T-helper 9 cell (primary cell): ENCODE results near the gene SOWAHA.
"Not testable (repeated sequence)": the region's sequence is repeated elsewhere in the genome, so short reads cannot be mapped to it uniquely, and the experiment has no call there.

Experiments
- DNase-seq: peaks from one replicate; pipeline ENCODE4 v3.0.0-alpha.2; 2020

Gene SOWAHA

DNA sequence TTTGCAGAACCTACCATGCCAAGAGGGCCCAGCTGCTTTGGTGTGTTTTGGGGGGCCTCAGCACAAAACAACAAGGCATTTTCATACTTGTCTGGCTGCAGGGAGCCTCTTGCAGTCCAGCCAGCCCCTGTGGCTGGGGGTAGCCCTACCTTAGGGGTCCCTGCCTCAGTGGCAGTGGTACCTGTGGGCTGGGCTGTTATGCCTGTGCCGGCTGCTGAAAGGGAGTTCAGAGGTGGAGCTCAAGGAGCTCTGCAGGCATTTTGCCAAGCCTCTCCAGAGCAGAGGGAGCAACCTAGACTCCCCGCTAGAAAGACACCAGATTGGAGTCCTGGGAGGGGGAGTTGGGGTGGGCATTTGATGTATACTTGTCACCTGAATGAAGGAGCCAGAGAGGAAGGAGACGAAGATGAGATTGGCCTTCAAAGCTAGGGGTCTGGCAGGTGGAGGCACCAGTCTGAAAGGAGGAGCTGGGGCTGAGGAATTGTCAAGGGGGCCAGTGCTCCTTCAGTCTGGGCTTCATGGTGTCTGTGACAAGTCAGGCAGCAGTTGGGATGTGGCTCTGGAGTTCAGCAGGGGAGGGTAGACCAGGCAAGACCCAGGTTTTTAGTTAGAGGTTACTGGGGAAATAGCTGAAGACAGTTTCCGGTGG lies 15.9 kb downstream of the SOWAHA start:
- no peak for DNase-seq

DNA sequence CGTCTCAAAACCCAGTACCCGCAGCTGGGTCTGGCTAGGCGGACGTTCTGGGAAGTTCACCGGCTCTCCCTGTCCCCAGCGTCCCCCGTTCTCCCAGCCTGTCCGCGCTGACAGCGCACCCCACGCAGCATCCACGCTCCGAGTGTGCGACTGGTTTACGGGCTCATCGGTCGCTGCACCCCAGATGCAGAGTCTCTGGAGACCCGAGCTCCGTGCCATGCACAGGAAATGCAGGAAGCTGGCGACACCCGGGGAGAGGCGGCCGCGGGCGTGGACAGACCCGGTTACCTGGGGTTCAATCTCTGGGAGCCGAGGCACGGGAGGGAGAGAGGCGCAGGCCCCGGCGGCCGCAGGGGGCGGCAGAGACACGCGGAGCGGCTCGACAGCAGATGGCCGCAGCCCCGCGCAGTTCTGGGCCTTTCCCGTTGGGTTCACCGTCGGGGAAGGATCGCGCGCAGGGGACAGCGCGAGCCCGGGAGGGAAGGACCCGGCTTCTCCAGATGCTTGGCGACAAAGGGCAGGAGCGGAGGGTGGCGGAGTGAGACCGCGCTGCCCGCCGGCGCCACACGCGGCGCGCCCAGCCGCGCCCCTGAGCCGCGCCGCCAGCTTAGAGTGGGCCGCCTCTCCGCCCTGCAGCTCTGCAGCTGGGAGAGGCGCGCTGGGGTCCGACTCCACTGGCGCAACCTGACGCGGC lies 16.8 kb downstream of the SOWAHA start:
- peak; percentile 58 for DNase-seq

DNA sequence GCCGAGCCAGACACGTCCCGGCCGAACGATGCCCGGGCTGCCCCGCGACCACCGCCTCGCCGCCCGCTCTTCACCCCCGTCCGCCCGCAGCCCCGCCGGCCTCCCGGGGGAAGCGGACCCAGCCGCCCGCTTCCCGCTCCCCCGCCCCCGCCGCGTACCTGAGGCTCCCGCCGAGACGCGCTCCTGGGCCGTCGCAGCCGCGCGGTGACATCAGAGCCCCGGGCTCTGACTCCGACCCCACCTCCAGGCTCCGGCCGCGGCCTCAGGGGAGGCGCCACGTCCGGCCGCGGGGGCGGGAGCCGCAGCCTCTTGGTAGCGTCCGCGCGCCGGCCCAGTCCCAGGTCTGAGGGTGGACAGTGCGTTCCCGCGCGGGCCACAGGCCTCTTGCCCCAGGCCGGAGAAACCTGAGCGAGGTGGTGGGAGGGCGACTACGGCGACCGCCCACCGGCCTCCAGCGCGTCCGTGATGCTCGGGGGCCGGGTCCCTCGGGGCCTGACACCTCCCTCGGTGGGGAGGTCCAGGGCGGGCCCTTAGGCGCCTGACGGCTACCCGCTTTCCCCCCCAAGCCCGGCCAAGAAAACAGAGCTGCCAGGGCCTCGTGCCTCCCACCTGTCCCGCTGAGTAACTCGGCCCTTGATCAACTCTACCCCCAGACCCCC lies 17.5 kb downstream of the SOWAHA start, which contains the start of gene SHROOM1:
Gene SHROOM1, minus strand, starts transcription at position 212 of the 659 bp plus-strand sequence. CDS start 4,507 bp downstream, outside the sequence.
- DNase-seq, result no peak

DNA sequence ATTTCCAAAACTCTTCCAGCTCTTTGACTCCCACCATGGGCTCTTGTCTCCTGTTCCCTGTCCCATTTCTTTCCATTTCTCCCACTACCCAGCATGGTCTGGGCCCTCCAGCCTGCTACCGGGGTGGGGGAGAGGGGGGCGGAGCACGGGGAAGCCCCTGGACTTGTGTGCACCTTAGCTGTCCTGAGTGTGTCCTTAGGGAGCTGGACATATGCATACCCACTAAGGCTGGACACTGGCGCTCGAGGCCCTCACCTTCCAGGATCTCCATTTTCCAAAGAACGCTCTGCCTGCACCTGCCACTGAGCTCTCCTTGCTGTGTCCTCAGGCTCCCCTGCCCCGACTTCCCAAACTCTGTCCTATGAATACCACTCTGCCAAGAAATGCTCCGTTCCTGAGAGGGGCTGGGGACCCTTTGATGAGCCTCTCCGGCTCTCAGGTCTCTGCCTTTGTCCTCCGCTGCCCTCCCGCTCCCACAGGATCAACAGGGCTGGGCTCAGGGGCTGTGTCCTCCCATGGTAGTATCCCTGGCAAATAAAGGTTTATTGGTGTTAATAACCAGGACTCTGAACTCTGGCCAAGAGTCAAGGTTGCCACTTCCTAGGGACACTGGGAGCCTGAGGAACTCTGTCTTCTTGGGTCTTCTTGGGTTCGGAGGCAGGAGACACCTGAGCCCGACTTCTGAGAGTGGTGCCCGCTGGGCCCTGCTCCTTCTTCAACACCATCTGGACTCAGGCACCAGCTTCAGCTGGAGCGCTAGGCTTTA lies 18.2 kb downstream of the SOWAHA start:
- DNase-seq, result no peak

DNA sequence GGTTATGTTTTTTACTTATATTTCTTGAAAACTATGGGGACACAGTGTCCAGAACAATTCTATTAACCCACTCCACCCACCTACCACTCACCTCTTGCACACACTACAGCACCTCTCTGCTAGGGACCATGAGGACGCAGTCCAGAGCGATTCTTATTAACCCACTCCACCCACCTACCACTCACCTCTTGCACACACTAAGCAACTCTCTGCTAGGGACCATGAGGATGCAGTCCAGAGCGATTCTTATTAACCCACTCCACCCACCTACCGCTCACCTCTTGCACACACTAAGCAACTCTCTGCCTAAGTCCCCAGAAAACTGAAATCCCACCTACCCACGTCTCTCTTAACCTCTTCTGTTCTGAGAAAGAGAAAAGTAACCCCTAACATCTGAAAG lies 19.5 kb downstream of the SOWAHA start:
- no peak for DNase-seq

DNA sequence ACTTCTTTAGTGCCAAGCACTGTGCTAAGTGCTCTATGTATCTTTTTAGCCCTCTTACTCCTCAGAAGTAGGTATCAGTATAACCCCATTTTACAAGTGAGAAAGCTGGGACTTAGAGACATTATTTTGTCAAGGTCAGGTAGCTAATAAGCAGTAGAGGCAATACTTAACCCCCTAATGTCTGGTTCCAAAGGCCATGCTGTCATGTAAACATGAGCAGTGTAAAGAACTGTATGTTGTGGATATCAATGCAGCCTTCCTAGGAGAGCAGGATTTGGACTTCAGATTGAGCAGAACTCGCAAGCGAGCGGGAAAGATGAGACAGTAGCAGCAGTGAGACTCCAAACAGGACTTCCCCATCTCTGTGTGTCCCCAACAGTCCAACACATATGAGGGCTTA lies 21.0 kb downstream of the SOWAHA start:
- no peak for DNase-seq

DNA sequence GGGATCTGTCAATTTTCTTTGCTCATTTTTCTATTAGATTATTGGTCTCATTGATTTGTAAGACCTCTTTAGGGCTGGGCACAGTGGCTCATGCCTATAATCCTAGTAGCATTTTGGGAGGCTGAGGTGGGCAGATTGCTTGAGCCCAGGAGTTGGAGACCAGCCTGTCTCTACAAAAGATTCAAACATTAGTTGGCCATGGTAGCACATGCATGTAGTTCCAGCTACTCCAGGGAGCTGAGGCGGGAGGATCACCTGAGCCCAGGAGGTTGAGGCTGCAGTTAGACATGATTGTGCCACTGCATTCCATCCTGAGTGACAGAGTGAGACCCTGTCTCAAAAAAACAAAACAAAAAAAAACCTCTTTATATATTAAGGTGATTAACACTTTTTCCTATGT lies 23.8 kb downstream of the SOWAHA start:
- DNase-seq, result no peak

DNA sequence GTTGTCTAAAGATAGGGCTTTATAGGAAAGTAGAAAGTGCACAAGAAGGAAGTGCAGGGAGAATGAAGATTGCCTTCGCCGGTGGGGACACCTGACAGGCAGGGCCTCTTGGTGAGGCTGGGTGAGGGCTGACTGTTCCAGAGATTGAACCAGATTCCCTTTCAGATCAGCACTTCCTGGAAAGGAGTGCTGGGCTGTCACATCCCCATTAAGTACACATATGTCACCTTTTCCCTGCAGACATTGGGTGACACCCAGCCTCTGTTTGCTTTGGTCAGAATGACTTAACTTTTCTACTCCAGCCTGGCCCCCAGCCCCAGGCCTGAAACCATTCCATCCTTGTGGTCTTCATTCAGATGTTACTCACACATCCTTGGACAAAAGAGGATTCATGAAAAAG lies 24.8 kb downstream of the SOWAHA start:
- DNase-seq, result no peak

DNA sequence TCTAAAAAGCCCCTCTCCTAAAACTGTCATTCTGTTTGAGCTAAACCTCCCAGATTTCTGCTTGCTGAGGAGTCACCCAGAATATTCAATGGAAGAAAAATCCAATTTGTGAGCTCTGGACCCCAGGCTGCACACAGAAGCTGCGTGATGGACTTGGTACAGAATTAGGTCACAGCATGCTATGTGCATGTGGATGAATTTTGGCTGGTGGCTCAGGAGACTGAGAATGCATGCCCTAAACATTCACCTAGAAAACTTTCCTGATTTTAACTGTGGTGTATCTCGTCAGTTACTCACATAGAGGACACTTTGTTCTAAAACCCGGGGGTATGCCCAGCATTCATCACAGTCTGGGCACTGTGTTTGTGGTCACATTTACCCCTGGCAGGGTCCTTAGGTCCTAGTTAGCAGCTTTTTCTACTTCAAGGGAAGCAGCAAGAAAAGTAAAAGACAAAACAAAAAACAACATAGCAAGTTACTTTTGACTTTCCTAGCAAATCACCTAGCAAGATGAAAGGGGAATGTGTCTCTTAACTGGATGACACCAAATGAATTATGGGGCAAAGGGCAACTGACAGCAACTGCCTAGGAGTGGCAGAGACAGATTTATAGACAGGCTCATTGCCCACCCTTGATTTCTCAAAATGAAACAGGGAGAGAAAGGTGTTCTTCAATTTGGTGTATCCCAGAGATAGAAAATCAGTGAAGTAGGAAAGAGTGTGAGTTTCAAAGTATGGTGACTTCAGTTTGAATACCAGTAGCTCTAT lies 25.6 kb downstream of the SOWAHA start:
- no peak for DNase-seq

DNA sequence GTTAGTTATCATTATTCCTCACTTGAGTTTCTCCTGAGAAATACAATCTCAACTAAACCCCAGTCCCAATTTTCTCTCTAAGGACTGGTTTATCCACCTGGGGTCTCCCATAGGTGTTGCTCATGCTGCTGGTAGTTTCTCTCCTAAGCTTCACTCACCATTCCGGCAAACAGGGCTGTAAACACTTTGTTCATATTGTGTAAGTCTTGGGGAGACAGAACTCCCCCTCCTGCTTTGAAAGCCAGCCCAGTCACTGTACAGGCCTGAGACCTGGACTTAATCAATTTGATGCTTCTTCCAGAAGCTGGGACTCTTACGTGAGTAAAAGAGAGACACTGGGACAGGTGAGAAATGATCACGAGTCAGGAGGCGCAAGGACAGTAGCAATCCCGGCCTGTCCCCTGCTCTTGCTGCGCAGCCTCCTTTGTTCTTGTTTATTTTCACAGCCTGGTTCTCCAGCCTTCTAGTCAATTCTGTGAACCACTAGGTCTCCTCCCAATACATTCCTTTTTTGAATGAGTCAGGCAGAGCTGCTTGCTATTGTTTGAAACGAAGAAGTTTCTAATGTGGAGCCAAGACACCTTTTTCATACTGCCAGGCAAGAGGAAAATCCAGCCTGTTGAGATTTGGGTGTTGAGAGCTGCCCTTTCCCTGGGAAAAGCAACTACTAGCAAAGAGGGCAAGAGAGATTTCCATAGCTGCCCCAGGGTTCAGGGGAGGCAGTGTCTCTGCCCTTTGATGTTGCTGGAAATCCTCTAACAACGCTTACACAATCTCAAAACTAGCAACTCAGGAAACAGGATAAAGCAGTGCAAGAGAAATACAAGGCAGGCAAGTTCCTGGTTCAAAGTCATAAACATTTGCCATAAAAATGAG lies 26.6 kb downstream of the SOWAHA start:
- no peak for DNase-seq

DNA sequence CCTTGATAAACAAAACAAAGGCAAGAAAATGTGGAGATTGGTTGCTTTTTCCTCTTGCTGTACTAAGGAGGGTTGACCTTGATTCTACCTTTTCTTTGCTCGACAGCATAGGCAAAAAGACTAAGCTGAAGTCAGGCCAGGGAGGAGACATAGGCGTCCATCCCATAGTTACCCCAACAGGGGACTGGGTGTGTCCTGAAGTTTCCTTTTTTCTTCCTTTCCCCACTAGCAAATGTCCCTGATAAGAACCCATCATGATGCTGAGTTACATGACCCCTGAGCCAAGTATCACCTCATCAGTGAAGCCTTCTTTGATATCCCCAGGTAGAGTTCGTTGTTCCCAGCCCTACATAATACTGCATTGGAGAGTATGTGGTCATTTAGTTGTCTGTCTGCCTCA lies 27.2 kb downstream of the SOWAHA start:
- DNase-seq, result no peak

DNA sequence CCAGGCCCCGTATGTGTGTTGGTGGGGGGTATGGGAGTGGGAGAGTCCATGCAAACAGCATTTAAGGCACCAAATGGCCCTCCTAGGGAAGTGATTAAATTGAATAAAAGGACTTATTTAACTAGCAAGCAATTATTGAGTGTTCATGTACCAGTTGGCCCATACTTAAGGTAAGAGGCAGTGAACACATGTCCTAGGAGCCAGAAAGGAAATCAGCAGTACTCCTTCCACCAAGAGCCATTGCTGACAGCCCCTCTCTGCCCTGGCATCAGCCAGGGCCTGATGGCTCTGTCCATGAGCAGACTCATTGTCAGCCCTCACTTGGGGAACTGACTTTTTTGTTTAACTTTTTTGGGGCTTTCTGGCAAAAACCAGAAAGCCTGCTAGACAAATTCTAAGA lies 27.8 kb downstream of the SOWAHA start:
- no peak for DNase-seq

DNA sequence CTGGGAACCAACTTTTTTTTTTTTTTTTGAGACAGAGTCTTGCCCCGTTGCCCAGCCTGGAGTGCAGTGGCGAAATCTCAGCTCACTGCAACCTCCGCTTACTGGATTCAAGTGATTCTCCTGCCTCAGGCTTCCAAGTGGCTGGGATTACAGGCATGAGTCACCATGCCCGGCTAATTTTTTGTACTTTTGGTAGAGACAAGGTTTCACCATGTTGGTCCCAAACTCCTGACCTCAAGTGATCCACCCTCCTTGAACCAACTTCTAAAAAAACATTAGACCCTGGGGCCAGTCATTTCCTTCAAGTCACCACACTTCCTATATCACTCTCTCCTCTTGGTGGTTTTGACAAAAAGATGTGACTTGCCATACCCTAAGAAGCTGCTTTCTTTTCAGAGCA lies 28.2 kb downstream of the SOWAHA start:
- DNase-seq, result no peak

DNA sequence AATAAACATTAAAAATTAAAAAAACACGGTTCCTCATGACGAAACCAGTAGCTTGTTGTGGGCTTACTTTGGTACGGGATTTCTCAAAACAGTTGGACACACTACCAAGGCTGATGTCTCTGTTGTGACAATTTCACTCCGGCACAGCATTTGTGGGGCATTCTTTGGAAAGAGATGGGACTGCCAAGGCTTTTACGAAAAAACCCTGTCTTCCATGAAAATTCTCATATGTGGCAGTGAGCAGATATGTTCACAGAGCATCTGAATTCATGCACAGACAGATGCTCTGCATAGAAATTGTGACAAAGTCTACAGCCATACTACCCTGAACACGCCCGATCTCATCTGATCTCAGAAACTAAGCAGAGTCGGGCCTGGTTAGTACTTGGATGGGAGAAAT lies 35.2 kb downstream of the SOWAHA start:
- DNase-seq, result no peak

DNA sequence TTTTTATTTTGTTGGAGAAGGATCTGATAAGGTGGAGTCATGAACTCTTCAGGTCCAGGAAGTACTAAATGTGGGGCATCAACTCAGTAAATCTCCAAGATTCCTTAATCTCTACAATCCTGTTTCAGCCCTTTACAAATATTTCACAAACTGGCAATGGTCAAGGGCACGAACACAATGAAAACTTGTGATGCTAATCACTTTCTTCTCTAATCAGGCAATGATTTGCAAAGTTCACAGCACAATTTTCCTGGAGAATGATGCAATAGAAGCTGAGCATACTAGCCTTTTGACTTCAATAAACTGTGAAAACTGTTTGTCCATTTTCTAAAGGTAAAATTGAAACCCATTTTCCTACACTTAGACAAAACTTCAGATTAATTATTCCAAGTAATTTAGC lies 36.2 kb downstream of the SOWAHA start:
- no peak for DNase-seq

DNA sequence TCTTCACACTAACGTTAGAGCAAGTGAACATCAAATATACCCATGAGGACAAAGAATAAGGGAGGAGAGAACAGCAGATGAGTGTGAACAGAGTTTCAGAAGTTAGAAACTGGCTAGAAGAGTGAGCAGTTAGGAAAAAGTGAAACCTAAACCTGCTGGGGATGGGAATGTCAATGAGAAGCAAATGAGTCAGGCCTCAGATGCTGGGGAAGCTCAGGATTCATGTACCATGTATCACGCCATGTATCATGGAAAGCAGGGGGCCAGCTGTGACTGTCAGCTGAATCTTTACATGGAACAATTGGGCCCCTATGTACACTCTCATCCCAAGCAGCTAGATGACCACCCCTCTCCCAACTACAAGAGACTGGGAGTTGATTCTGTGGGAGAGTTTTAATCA lies 37.0 kb downstream of the SOWAHA start:
- DNase-seq, result no peak

DNA sequence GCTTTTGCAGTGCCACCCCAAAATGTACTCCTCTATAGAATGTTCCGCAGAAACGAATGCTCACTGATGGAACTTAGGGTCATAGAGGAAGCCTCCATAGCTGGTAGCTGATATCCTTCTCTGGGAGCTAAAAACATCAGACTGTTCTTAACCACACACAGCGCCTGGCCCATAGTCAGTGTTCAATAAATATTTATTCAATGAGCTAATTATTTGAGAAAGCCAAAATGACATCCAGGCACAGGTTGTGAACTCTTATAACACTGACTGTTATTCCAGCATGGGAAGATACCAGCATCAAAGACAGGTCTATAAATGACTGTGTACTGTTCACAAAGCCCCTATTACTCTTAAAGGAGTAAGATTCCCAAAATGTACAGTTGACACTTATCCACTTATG lies 40.2 kb downstream of the SOWAHA start:
- no peak for DNase-seq

DNA sequence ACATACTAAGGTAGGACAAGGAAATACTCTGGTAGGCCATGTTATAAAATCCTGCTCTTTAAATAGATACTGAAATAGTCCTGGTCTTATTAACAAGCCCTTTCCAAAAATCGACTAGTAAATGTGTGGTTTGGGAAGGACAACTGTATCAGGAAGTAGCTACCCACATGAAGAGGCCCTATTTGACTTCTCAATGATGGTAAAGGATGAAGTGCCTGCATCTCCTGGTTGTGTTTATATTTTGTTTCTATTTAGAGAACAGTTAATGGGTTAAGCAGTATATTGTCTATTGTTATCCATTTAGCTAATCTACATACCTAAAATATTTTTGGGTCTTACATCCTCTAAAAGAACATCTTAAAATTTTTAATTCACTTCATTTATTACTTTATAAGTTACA lies 40.7 kb downstream of the SOWAHA start:
- no peak for DNase-seq

DNA sequence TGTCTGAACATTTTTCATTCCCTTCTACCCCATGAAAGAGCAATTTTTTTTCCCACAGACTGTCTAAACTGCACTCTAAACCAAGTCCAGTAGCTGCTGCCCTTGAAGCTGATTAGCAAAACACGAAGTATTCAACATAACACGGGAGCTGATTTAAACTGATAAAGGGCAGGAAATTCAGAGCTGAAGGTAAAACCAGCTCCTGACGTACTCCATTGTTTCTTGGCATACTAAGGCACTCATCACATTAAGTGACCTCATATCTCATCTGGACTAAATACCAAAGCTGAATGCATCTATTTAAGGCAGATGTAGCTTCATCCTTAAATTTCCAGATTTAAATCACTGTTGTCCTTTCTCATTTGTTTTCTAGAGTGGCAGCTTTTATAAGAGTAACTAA lies 41.2 kb downstream of the SOWAHA start:
- no peak for DNase-seq

DNA sequence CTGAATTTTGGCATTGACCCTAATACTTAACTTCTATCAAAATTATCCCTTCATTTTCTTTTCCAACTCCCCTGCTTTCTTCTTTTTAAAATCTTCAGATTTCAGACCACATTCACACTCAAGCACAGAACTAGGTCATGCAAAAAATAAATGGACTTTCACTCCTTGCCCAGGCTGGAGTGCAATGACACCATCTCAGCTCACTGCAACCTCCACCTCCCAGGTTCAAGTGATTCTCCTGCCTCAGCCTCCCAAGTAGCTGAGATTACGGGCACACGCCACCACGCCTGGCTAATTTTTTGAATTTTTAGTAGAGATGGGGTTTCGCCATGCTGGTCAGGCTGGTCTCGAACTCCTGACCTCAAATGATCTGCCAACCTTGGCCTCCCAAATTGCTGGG lies 41.9 kb downstream of the SOWAHA start:
- DNase-seq, result not testable (repeated sequence)

DNA sequence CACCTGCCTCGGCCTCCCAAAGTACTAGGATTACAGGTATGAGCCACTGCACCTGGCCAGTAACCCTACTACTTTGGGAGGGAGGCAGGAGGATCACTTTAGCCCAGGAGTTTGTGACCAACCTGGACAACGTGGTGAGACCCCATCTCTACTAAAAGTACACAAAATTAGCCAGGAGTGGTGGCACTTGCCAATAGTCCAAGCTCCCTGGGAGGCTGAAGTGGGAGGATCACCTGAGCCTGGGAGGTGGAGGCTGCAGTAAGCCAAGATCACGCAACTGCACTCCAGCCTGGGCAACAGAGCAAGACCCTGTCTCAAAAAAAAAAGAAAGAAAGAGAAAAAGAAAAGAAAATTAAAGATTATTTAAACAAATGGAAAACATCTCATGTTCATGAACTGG lies 42.9 kb downstream of the SOWAHA start:
- no peak for DNase-seq
